ENCODE data around the gene FA2H.

The FA2H gene

GRCh38 chr16:74759564-74759963 lies 15.1 kb downstream of the FA2H start:
- H3K4me1 ChIP-seq (ENCODE audit: insufficient read depth, low read length): peaks cover 9% of the 10 kb centered on the region
- no peaks in the 10 kb centered on the region for H3K9me3 ChIP-seq (ENCODE audit: control insufficient read depth, insufficient read depth, low read length)
- no peak overlapping the region for H3K9ac ChIP-seq (ENCODE audit: low read depth, low read length)
- H3K36me3 ChIP-seq (ENCODE audit: insufficient read depth, low read length): no peaks in the 10 kb centered on the region

DNA sequence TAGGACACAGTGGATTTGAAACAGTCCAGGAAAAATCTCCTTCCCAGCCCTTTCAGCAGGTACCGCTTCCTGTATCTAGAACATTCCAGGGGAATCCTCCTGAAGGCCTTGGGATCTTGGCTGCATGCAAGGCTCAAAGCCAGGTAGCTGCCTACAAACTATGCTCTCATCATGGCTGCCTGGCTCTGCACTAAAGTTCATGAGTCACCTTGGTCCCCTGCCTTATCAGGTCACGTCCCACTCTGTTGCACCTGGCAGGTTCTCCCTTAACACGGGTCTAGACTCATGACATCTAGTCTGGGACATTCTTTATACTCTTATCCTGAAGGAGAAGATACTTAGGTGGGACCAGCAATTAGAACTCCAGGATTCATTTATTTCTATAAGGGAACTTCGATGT lies 15.8 kb downstream of the FA2H start:
- no peaks in the 10 kb centered on the region for H3K36me3 ChIP-seq (ENCODE audit: insufficient read depth, low read length)
- no peak overlapping the region for H3K9ac ChIP-seq (ENCODE audit: low read depth, low read length)
- no peaks in the 10 kb centered on the region for H3K9me3 ChIP-seq (ENCODE audit: control insufficient read depth, insufficient read depth, low read length)
- peaks cover 9% of the 10 kb centered on the region for H3K4me1 ChIP-seq (ENCODE audit: insufficient read depth, low read length)

- H3K9ac ChIP-seq (ENCODE audit: low read depth, low read length): no peak overlapping the region
- H3K36me3 ChIP-seq (ENCODE audit: insufficient read depth, low read length): no peaks in the 10 kb centered on the region
- peaks cover 9% of the 10 kb centered on the region for H3K4me1 ChIP-seq (ENCODE audit: insufficient read depth, low read length)
- no peaks in the 10 kb centered on the region for H3K9me3 ChIP-seq (ENCODE audit: control insufficient read depth, insufficient read depth, low read length)
These were observed 17.3 kb downstream of the FA2H start for GRCh38 chr16:74757349-74757748.

DNA sequence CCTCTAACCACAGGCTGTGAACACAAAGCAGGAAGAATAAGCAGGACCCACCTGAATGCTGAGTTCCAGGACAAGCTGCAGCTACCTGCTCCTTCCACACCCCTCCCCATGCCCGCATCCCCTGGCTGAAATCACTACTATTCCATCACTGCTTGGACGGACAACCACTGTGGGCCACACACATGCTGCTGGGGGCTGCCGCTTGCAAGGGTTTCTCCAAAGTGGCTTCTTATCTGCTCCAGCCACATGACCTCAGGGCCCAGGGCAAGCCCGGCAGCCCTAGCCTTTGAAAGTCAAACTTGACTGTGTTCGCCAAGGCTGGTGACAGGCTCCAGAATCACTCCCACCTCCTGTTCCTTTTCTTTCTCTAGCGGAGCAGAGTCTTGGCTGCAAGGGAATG lies 18.4 kb downstream of the FA2H start:
- Histone ChIP-seq H3K4me1 (ENCODE audit: insufficient read depth, low read length) (peaks cover 9% of the 10 kb centered on the region), H3K36me3 (ENCODE audit: insufficient read depth, low read length) (no peaks in the 10 kb centered on the region), H3K9ac (ENCODE audit: low read depth, low read length) (no peak overlapping the region), H3K9me3 (ENCODE audit: control insufficient read depth, insufficient read depth, low read length) (no peaks in the 10 kb centered on the region)

GRCh38 chr16:74753180-74753579 lies 21.4 kb downstream of the FA2H start:
- Histone ChIP-seq H3K36me3 (ENCODE audit: insufficient read depth, low read length) (no peaks in the 10 kb centered on the region), H3K4me1 (ENCODE audit: insufficient read depth, low read length) (peaks cover 25% of the 10 kb centered on the region), H3K9me3 (ENCODE audit: control insufficient read depth, insufficient read depth, low read length) (no peaks in the 10 kb centered on the region), H3K9ac (ENCODE audit: low read depth, low read length) (no peak overlapping the region)

DNA sequence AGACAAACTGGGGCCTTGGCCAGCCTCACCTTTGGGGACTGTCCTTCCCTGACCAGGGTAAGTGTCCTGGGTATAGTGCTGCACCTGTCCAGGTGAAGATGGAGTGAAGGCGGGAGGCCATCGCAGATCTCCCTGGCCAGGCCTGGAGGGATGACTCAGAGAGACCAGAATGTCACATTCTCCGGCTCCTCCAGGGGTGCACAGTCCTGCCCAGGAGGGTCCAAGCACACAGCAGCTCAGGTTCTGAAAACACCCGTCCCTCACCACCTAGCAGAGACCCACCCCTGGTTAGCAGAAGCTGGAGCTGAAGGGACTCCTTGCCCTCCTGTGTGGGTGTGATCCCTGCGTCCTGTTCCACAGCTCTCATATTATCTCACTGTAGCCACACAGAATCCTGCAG lies 21.9 kb downstream of the FA2H start:
- no peak overlapping the region for H3K9ac ChIP-seq (ENCODE audit: low read depth, low read length)
- H3K36me3 ChIP-seq (ENCODE audit: insufficient read depth, low read length): no peaks in the 10 kb centered on the region

DNA sequence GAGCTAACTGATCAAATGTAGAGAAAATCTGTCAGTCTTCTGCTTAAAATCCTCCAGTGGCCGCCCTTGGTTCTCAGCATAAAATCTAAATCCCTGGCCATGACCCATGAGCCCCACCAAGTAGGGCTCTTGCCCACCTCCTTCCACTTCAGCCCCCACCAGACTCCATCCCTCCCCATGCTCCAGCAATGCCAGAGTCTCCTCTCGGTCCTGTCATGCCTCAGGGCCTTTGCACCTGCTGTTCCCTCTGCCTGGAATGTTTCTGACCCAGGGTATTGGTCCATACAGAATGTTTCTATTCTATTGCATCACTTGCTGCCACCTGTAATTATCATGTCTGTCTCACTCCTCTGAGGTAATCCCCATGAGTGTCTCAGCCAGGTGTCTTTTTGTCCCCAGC lies 22.4 kb downstream of the FA2H start:
- Histone ChIP-seq H3K4me1 (ENCODE audit: insufficient read depth, low read length) (peaks cover 31% of the 10 kb centered on the region), H3K9me3 (ENCODE audit: control insufficient read depth, insufficient read depth, low read length) (no peaks in the 10 kb centered on the region), H3K36me3 (ENCODE audit: insufficient read depth, low read length) (no peaks in the 10 kb centered on the region), H3K9ac (ENCODE audit: low read depth, low read length) (no peak overlapping the region)

More for the DNA sequence above, 21.9 kb downstream of the FA2H start:
- Histone ChIP-seq H3K9me3 (ENCODE audit: control insufficient read depth, insufficient read depth, low read length) (no peaks in the 10 kb centered on the region), H3K4me1 (ENCODE audit: insufficient read depth, low read length) (peaks cover 29% of the 10 kb centered on the region)

DNA sequence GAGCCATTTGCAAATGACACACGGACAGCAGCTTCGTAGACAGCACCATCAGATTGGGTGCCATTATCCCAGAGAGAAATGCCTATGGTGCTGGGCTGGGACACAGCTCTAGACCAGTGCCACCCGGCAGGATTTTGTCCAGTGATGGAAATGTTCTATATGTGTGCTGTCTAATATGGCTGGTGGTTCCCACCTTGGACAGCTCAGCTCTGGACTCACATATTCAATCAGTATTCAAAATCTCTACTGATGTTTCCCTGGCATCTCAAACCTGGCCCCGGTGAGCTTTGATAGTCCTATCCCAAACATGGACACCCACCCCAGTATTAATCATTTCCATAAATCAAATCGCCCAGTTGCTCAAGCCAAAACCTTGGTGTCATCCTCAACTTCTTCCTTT lies 23.0 kb downstream of the FA2H start:
- Histone ChIP-seq H3K9ac (ENCODE audit: low read depth, low read length) (no peak overlapping the region), H3K9me3 (ENCODE audit: control insufficient read depth, insufficient read depth, low read length) (no peaks in the 10 kb centered on the region), H3K4me1 (ENCODE audit: insufficient read depth, low read length) (peaks cover 30% of the 10 kb centered on the region), H3K36me3 (ENCODE audit: insufficient read depth, low read length) (no peaks in the 10 kb centered on the region)

GRCh38 chr16:74749291-74750055 lies 25.1 kb downstream of the FA2H start:
- Histone ChIP-seq H3K36me3 (ENCODE audit: insufficient read depth, low read length) (no peaks in the 10 kb centered on the region), H3K9ac (ENCODE audit: low read depth, low read length) (peak overlapping the region; percentile 25; the same call in 1 of the 2 replicates), H3K4me1 (ENCODE audit: insufficient read depth, low read length) (peaks cover 22% of the 10 kb centered on the region), H3K9me3 (ENCODE audit: control insufficient read depth, insufficient read depth, low read length) (no peaks in the 10 kb centered on the region)

GRCh38 chr16:74748616-74749026 lies 26.0 kb downstream of the FA2H start:
- Histone ChIP-seq H3K9me3 (ENCODE audit: control insufficient read depth, insufficient read depth, low read length) (no peaks in the 10 kb centered on the region), H3K9ac (ENCODE audit: low read depth, low read length) (no peak overlapping the region), H3K4me1 (ENCODE audit: insufficient read depth, low read length) (peaks cover 27% of the 10 kb centered on the region), H3K36me3 (ENCODE audit: insufficient read depth, low read length) (no peaks in the 10 kb centered on the region)

DNA sequence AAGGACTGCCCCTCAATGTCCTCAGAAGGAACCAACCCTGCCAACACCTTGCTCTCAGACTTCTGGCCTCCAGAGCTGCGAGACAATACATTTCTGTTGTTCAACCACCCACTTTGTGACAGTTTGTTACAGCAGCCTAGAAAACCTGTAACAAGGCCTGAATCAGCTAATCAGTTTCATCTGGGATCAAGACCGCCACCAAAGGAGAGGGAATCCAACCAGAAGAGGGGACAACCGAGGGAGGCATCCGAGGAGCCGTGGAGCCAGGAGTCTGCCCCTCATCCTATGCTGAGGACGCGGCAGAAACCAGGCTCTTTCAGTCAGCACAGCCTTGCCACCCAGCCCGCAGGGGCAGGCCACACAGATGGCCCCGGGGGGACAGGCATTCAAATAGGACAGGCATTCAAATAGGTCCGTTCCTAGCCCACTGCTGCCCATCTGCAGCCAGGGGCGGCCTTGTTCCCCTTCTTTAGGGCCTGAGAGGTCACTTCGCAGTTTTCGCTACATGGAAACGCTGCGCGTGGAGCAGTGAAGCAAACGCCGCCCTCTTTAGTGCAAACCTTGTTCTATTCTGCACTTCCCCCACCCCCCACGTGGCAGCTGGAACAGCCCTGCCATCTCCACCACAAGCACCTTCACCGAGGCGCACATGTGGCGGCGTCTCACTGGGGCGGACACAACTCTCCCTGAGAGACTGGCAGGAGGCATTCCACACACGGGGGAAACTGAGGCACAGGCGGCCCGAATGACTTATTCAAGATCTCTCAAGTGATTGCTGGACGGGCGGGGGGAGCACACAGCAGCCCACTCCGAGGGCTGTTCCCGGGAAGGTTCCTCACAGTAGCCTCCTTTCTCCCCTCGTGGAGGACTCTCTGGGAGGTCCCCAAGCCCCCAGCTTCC lies 26.7 kb downstream of the FA2H start:
- H3K9me3 ChIP-seq (ENCODE audit: control insufficient read depth, insufficient read depth, low read length): no peaks in the 10 kb centered on the region
- peaks cover 31% of the 10 kb centered on the region for H3K4me1 ChIP-seq (ENCODE audit: insufficient read depth, low read length)
- H3K36me3 ChIP-seq (ENCODE audit: insufficient read depth, low read length): no peaks in the 10 kb centered on the region
- H3K9ac ChIP-seq (ENCODE audit: low read depth, low read length): no peak overlapping the region

DNA sequence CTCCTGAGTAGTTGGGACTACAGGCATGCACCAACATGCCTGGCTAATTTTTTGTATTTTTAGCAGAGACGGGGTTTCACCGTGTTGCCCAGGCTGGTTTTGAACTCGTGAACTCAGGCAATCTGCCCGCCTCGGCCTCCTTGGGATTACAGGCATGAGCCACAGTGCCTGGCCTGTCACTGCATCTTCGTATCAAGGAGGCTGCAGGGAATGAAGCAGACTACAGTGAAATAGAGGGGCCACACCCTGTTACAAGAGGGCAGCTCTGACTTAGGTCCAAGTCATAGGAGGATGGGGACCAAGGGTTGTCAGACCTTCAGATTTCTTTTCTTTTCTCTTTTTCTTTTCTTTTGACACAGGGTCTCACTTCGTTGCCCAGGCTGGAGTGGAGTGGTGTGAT lies 28.7 kb downstream of the FA2H start:
- H3K9me3 ChIP-seq (ENCODE audit: control insufficient read depth, insufficient read depth, low read length): no peaks in the 10 kb centered on the region
- no peaks in the 10 kb centered on the region for H3K36me3 ChIP-seq (ENCODE audit: insufficient read depth, low read length)
- no peak overlapping the region for H3K9ac ChIP-seq (ENCODE audit: low read depth, low read length)
- peaks cover 36% of the 10 kb centered on the region for H3K4me1 ChIP-seq (ENCODE audit: insufficient read depth, low read length)

DNA sequence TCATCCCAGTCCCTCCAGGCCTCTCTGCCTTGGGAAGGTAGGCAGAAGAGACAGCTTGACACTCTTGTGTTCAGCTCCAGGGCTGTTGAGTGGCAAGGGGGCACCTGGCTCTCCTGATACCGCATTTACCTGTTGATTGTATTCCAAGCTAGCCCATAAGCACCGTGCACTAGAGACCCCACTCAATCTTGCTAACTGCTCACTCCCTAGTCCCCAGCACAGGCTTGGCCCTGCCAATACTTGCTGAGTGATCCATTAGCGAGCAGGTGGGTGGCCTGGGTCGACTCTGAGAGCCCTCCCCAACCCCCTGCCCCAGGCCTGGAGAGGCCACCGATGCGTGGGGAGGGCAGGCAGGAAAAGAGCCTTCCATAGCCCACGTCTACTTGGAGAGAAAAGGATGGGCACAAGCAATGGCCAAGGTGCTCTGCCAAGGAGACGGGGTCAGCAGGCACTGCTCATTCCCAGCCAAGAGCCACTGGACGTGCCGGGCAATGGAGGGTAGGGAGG lies 29.5 kb downstream of the FA2H start:
- H3K36me3 ChIP-seq (ENCODE audit: insufficient read depth, low read length): no peaks in the 10 kb centered on the region
- H3K4me1 ChIP-seq (ENCODE audit: insufficient read depth, low read length): peaks cover 31% of the 10 kb centered on the region
- H3K9me3 ChIP-seq (ENCODE audit: control insufficient read depth, insufficient read depth, low read length): no peaks in the 10 kb centered on the region
- no peak overlapping the region for H3K9ac ChIP-seq (ENCODE audit: low read depth, low read length)

- Histone ChIP-seq H3K36me3 (ENCODE audit: insufficient read depth, low read length) (no peaks in the 10 kb centered on the region), H3K9me3 (ENCODE audit: control insufficient read depth, insufficient read depth, low read length) (no peaks in the 10 kb centered on the region), H3K4me1 (ENCODE audit: insufficient read depth, low read length) (peaks cover 25% of the 10 kb centered on the region), H3K9ac (ENCODE audit: low read depth, low read length) (no peak overlapping the region)
These were observed 30.1 kb downstream of the FA2H start for GRCh38 chr16:74744566-74744965.

Measured in ES-I3 (cell line).